ENCODE measurements around the gene PAX3.

GRCh38 chr2:222307978-222308730, 9.4 kb upstream of the PAX3 start:
- no peak for TF ChIP-seq SP1 (IDR thresholded peaks at IDR 0.05)
- TF ChIP-seq ELF4 (IDR thresholded peaks at IDR 0.05): no peak
- TF ChIP-seq ARNT (IDR thresholded peaks at IDR 0.05): no peak
- TF ChIP-seq BHLHE40 (IDR thresholded peaks at IDR 0.05; ENCODE audit: borderline replicate concordance): no peak
